SK-N-MC (cell line): Measurements from ENCODE around the gene RTN4IP1.

Experiments used
- EZH2 ChIP-seq: fragments of 200-600 bp; sonication (generic); IDR thresholded peaks from one replicate; pipeline ENCODE4 v1.6.1; 2017; ENCODE audit warnings: antibody characterized with exemption
- POLR2AphosphoS5 ChIP-seq: IDR thresholded peaks from 2 replicates; pipeline ENCODE4 v1.6.1; 2012; ENCODE audit warnings: mild to moderate bottlenecking, low read depth, low read length, borderline replicate concordance

- TF ChIP-seq EZH2 (no peak), POLR2AphosphoS5 (no peak)
These were observed 1.1 kb upstream of the RTN4IP1 start for GRCh38 chr6:106630366-106630765.
